Activated T-cell treated with anti-CD3 and anti-CD28 coated beads, Interleukin-2, amount 50 U/mL, for 48 hours (primary cell): ENCODE results near the gene NFATC3.

Experiments
- DNase-seq, 2 experiments: peaks; one replicate each; pipeline ENCODE4 v3.0.0-alpha.2; 2020

NFATC3 gene

DNA sequence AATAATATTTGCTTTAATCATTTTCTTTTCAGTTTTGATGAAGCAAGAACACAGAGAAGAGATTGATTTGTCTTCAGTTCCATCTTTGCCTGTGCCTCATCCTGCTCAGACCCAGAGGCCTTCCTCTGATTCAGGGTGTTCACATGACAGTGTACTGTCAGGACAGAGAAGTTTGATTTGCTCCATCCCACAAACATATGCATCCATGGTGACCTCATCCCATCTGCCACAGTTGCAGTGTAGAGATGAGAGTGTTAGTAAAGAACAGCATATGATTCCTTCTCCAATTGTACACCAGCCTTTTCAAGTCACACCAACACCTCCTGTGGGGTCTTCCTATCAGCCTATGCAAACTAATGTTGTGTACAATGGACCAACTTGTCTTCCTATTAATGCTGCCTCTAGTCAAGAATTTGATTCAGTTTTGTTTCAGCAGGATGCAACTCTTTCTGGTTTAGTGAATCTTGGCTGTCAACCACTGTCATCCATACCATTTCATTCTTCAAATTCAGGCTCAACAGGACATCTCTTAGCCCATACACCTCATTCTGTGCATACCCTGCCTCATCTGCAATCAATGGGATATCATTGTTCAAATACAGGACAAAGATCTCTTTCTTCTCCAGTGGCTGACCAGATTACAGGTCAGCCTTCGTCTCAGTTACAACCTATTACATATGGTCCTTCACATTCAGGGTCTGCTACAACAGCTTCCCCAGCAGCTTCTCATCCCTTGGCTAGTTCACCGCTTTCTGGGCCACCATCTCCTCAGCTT, 105.8 kb downstream of the NFATC3 start:
- DNase-seq, result no peak

GRCh38 chr16:68194251-68194650, 109.1 kb downstream of the NFATC3 start:
- no peak for DNase-seq

DNA sequence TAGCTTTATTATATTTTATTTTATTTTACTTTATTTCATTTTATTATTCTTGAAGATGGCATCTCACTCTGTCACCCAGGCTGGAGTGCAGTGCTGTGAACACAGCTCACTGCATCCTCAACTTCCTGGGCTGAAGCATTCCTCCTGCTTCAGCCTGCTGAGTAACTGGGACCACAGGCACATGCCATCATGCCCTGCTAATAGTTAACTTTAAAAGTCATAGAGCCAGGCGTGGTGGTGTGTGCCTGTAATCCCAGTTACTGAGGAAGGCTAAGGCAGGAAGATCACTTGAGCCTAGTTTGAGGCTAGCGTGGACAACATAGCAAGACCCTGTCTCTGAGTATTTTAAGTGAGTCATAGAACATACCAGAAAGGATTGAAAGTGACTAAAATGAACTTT, 112.1 kb downstream of the NFATC3 start:
- DNase-seq, result no peak

- no peak for DNase-seq
Observed at GRCh38 chr16:68200088-68200783, 115.1 kb downstream of the NFATC3 start.

- no peak for DNase-seq
Observed at GRCh38 chr16:68202091-68202519, 116.9 kb downstream of the NFATC3 start.

DNA sequence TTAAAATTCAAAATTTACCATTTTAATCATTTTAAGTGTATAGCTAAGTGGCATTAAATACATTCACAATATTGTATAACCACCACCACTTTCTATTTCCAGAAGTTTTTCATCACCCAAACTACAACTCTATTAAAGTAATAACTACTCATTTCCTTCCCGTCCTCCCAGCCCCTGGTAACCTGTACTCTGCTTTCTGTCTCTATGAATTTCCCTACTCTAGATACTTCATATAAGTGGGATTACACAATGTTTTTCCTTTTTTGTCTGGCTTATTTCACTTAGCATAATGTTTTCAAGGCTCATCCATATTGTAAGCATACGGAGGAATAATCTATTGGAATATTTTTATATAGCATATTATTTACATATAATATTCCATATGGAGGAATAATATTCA, 121.1 kb downstream of the NFATC3 start:
- no peak for DNase-seq

DNA sequence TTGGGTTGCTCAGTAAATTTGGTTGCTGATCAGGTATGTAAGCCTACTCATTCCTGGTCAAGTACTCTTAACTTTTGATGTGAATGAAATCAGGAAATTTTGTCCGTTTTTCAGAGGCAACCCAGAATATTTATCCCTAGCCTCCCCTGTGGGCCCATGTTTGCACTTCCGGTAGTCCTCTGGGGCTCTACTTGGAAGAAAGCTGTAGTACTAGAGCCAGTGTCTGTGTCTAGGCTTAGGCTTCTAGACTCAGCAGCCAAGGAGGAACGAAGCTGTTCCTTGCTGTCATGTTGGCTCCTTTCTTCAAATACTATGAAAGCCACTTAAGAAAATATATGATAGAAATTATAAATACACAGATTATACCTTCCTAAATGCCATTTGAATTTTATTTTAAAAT, 129.6 kb downstream of the NFATC3 start:
- no peak for DNase-seq

- no peak for DNase-seq
Observed at GRCh38 chr16:68215302-68215701, 130.1 kb downstream of the NFATC3 start.

GRCh38 chr16:68216240-68216639, 131.1 kb downstream of the NFATC3 start:
- DNase-seq, result no peak

DNA sequence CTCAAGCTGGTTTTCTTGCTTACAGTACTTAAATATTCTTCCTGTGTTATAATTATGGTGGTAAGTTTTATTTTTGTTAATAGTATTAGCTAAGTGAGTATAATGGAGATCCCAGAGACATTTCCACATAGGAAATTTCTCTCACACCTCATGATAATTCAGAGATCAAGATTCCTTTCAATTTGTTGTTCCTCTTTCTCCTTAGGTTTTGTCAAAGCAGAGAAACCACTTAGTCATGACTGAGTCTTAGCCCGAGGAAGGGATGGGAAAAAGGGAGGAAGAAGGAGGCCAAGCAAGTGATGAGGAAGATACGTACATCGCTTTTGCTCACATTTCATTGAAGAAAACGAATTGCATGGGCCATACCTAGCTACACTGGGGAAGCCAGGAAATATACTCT, 132.3 kb downstream of the NFATC3 start:
- no peak for DNase-seq

DNA sequence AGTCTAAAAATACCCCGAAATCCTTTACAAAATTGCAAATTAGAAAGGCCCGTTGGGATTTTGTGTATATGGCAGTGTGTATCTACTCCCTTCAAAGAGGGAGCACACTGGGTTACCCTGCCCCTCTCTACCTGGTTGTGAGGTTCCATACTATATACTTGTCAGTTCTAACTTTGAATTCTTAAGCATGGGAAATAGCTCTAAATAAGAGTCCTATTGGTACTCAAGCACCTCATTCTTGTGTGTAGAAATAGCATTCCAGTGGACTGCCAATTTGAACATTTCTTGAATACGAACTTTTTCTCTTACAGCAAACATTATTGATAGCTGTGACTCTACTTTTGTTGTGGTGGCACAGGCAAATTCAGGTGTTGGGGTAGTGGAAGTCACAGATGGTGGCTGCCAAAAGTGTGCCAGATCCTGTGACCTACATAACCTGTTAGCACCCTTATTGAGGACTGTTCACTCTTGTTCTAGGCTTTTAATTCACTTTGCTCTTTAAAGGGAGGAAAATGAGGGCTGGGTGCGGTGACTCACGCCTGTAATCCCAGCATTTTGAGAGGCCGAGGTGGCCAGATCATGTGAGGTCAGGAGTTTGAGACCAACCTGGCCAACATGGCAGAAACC, 134.7 kb downstream of the NFATC3 start:
- DNase-seq, result no peak

- no peak for DNase-seq
Observed at GRCh38 chr16:68223072-68223471, 137.9 kb downstream of the NFATC3 start.

GRCh38 chr16:68226116-68226515, 140.9 kb downstream of the NFATC3 start:
- no peak for DNase-seq

- DNase-seq, result peak in 1 of 2 experiments; percentile 37
Observed at GRCh38 chr16:68227183-68227793, 142.1 kb downstream of the NFATC3 start.

DNA sequence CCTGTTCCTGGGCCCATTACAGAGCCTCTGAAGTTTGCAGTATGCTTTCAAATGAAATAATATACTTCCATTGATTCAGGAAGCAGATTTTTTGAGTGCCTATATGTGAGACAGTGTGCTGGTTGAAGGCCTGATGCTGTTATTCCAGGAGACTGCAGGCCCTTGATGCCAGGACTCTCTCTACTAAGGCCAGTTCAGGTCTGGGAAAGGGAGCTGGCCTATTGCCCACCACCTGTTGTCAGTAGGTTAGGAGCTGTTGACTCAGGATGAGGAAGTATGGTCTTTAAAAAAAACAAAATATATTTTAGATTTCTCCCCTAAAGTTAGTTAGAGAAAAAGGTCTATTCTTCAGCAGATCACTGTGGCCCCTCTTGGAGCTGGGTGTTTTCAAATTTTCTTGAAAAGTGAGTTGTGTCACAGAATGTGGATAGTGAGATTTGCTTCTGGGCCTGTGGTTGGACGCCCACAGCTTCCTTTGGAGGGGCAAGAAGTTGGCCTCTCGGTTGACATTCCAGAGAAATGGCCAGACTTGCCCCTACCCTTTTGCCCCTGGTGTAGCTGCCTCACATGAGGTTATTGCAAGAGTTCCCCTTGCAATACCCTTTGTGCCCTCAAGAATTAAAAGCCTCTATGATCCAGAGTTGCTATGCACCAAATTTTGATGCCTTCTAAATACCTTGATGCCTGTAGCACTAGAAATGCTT, 142.8 kb downstream of the NFATC3 start:
- DNase-seq, result peak in 1 of 2 experiments; percentile 23

DNA sequence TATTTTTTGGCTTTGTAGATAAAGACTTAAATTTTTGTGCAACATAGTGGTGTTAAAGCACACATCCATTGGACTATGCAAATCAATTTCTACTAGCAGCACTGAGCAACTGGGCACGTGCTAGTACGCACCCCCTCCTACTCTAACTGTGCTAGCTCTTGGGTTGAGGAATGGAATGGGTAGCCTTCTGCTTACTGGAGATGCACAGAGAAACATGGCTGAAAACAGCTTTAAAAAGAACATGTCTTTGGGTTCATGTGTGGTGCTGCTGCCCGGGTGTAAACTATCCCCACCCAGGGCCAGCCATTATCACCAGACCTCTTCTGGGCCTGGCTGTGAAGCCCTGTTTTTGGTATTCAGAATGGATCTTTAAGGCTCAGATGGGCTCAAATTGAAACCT, 143.5 kb downstream of the NFATC3 start:
- peak in 1 of 2 experiments; percentile 14 for DNase-seq

GRCh38 chr16:68229431-68230175, 144.4 kb downstream of the NFATC3 start:
- peak; percentile 71 to 74 for DNase-seq

DNA sequence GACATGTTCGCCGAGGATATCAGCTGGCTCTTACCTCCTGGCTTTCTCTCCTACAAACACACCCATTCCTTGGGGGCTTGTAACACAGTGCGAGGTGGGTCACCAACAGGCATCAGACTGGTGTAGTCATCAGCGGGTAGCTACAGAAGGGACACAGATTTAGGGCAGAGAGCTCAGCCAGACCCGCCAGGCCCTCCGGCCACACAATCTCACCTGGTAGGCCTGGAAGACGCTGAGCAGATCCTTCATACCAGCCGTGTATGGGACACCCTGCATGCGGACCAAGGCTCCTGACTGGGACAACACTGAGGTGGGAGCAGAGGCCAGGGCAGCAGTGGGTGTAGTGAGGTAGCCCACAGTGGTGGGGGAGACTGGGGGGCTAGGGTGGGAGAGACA, 145.0 kb downstream of the NFATC3 start:
- no peak for DNase-seq

DNA sequence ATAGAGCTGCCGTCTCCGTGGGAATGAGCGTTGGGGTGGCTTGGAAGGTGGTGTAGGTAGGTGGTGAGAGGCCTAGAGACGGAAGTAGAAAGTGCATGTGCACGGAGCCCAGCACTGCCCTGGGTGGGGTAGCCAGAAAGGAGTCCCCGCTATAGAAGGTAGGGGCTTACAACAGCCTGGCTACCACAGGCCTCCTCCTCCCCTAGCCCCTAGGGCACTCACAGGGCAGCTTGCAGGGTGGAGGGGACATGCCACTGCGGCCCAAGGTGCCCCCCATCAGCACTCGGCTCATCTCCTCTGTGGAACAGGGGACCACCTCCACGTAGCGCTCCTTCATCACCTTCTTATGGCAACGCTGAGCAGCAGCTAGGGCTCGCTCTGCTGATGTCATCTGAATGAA, 145.8 kb downstream of the NFATC3 start:
- no peak for DNase-seq

DNA sequence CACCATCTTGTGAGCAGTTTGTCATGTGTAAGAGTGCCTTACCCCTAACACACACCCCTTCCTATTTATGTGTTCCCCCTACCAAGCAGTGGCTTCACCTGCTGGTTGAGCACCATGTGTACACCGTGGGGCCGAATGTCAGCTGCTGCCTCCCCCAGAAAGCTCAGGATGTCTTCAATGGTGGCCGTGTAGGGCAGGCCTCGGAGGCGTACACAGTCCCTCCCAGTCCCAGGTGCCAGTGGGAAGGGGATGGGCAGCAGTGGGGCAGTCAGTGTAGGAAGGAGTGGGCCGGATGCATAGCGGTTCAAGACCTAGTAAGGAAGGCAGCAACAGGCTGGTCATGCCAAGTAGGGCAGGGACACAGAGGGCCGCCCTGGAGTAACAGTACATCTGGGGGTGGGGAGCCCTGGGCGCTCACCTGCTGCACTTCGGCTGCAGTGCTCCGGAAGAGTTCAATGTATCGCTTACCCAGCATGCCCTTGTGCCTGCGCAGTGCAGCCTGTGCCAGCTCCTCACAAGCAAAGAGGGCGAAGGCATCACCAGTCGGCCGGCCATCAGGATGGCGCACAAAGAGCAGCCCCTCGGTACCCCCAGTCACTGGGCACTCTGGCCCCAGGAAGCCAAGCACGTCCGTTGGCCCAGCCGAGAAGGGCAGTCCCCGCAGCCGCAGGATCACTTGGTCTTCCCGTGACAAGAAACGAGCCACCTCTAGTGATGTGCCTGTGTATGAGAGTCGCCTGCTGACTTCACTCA, 146.4 kb downstream of the NFATC3 start:
- DNase-seq, result no peak

DNA sequence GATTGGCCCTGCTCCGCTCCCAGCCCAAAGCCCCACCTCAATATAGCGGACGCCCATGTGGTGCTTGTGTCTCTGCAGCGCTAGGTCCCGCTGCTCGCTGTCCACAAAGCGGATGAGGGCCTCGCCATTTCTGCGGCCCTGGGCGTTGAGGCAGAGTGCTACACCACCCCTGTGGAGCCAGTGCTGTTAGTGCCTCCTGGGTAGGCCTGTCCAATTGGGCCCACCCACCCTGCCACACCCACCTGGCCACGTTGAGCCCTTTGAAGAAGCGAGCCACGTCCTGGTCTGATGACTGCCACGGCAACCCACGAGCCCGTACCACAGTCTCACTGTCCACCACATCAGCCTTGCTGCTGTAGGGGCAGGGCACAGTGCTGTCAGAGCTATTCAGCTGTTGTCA, 147.2 kb downstream of the NFATC3 start:
- no peak for DNase-seq
